BJ (cell line): ENCODE results near the gene ATF6. TPM values are rescaled to one million over a fixed set of nuclear protein-coding genes. Genes with fewer than 3 reads are reported as not detected.

Experiments used
- CTCF ChIA-PET: fragments of 350-600 bp; formaldehyde crosslinking; extraction: SDS; loops from one replicate; lab custom pipeline; 2021; ENCODE audit warnings: antibody characterized with exemption, inconsistent platforms; lab: Yijun Ruan, JAX
- POLR2A ChIA-PET: fragments of 300-600 bp; sonication (Branson Sonifier 250); formaldehyde crosslinking; extraction: SDS; loops from one replicate; lab custom pipeline; 2021; ENCODE audit warnings: antibody characterized with exemption; lab: Charles Lee
- DNase-seq: peaks from one replicate; pipeline ENCODE4 v3.0.0-alpha.2; 2011; ENCODE audit warnings: low read depth
- H3K27me3 ChIP-seq: 2 replicates; pipeline ENCODE4 v1.6.0; 2011; ENCODE audit warnings: low read length; ENCODE audit not compliant: control insufficient read depth, insufficient read depth
- H3K36me3 ChIP-seq: 2 replicates; pipeline ENCODE4 v1.5.1; 2011; ENCODE audit warnings: low read length; ENCODE audit not compliant: control insufficient read depth, insufficient read depth
- H3K4me3 ChIP-seq: 2 replicates; pipeline ENCODE4 v1.5.1; 2011; ENCODE audit warnings: low read depth, mild to moderate bottlenecking, control low read depth, low read length
- polyA plus RNA-seq: library from polyadenylated mRNA; depleted of rRNA; stranded (reverse); fragments of >200 nt; gene quantifications from 2 replicates; pipeline ENCODE4 v1.2.3, GENCODE V29; 2011
- TF ChIP-seq, protein P1 (sequence below): IDR thresholded peaks from 2 replicates; pipeline ENCODE4 v1.5.1; 2011; ENCODE audit warnings: low read depth, mild to moderate bottlenecking, control low read depth, inconsistent platforms, low read length, moderate library complexity; ENCODE audit not compliant: insufficient read depth

ATF6 gene
- polyA plus RNA-seq, 1 experiment = 22.2 TPM

DNA sequence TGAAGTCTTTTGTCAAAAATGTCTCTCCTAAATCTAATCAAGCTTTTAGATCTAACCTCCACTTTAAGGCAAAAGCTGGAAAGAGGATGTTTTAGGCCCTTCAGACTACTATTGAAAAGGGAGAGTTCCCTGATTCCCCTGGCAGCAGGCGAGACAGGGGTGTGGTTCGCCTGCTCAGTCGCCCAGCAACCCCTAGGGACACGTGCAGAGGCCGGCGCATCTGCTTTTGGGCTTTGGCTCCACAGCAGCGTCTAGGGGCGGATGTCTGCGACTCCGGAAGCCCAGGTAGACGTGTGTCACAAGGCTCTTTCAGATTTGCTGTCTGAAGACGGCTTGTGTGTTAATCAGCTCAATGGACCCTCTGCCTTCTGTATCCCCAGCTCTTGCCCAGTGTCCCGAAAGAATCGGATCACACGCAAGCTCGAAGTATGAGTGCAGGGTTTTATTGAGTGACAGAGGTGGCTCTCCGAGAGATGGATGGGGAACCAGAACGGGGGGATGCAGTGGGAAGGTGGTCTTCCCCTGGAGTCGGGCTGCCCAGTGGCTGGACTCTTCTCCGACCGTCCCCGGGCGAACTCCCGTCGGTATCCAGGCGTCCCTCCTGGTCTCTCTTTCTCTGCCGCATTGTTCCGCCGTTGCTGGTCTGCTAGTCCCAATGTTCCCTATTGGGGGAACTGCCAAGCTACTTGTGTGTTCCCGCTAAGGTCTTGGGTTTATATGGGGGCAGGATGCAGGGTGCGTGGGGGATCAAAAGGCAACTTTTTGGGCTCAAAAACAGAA is 212.1 kb downstream of the ATF6 start:
- DNase-seq = no peak
- no peak overlapping the region for H3K4me3 ChIP-seq
- no peaks in the 10 kb centered on the region for H3K36me3 ChIP-seq
- peaks cover 2% of the 10 kb centered on the region; the same call in 1 of the 2 replicates for H3K27me3 ChIP-seq
- ChIA-PET CTCF (interaction anchor here (1.0 kb wide), 1 partner anchor 46 kb away, joined by 3 read pairs; the partner anchor contains the start of gene OLFML2B), POLR2A (no interaction called here)
- TF ChIP-seq, protein P1, sequence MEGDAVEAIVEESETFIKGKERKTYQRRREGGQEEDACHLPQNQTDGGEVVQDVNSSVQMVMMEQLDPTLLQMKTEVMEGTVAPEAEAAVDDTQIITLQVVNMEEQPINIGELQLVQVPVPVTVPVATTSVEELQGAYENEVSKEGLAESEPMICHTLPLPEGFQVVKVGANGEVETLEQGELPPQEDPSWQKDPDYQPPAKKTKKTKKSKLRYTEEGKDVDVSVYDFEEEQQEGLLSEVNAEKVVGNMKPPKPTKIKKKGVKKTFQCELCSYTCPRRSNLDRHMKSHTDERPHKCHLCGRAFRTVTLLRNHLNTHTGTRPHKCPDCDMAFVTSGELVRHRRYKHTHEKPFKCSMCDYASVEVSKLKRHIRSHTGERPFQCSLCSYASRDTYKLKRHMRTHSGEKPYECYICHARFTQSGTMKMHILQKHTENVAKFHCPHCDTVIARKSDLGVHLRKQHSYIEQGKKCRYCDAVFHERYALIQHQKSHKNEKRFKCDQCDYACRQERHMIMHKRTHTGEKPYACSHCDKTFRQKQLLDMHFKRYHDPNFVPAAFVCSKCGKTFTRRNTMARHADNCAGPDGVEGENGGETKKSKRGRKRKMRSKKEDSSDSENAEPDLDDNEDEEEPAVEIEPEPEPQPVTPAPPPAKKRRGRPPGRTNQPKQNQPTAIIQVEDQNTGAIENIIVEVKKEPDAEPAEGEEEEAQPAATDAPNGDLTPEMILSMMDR = no peak

- POLR2A ChIA-PET = no interaction called here
- H3K4me3 ChIP-seq = no peak overlapping the region
- CTCF ChIA-PET = no interaction called here
- H3K27me3 ChIP-seq = no peaks in the 10 kb centered on the region; the same call in 1 of the 2 replicates
- no peaks in the 10 kb centered on the region for H3K36me3 ChIP-seq
- TF ChIP-seq, protein P1 = no peak
- DNase-seq = no peak
These were observed 215.0 kb downstream of the ATF6 start for GRCh38 chr1:161981126-161981525.

- no peak overlapping the region for H3K4me3 ChIP-seq
- TF ChIP-seq, protein P1 = no peak
- no peak for DNase-seq
- H3K27me3 ChIP-seq = no peaks in the 10 kb centered on the region
- CTCF ChIA-PET = interaction anchor here (0.9 to 1.5 kb wide), 2 partner anchors 17 to 35 kb away, joined by 3 to 4 read pairs; no protein-coding TSS in a partner anchor
- POLR2A ChIA-PET = no interaction called here
- no peaks in the 10 kb centered on the region for H3K36me3 ChIP-seq
These were observed 215.8 kb downstream of the ATF6 start for GRCh38 chr1:161981735-161982506.

DNA sequence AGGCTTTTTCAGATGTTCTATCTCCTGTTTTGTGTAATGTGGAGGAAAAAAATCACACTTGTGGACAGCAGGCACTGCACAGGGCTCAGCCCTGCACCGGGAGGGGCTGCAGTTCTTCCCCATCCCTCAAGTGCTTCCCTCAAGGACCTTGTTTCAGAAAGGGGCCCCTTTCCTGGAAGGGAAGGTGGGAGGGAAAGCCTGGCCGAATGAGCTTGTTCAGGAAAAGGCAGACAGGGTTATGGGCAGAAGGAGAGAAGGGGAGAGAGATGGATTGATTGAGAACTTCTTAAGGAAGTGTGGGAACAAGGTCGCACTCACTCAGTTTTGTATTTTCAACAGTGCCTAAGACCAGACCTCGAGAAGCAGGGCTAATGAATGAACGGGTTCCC is 216.4 kb downstream of the ATF6 start:
- DNase-seq = no peak
- CTCF ChIA-PET = interaction anchor here (0.9 to 1.5 kb wide), 2 partner anchors 18 to 35 kb away, joined by 3 to 4 read pairs; no protein-coding TSS in a partner anchor
- Histone ChIP-seq H3K36me3 (no peaks in the 10 kb centered on the region), H3K27me3 (no peaks in the 10 kb centered on the region), H3K4me3 (no peak overlapping the region)
- TF ChIP-seq, protein P1 = no peak
- POLR2A ChIA-PET = no interaction called here

- Histone ChIP-seq H3K27me3 (no peaks in the 10 kb centered on the region), H3K36me3 (no peaks in the 10 kb centered on the region), H3K4me3 (no peak overlapping the region)
- TF ChIP-seq, protein P1 = no peak
- POLR2A ChIA-PET = no interaction called here
- CTCF ChIA-PET = interaction anchor here (0.9 to 1.5 kb wide), 2 partner anchors 18 to 34 kb away, joined by 3 to 4 read pairs; no protein-coding TSS in a partner anchor
- no peak for DNase-seq
These were observed 216.8 kb downstream of the ATF6 start for GRCh38 chr1:161982917-161983316.
